ENCODE data around the gene ARRB2.
"Not testable (repeated sequence)": the region's sequence is repeated elsewhere in the genome, so short reads cannot be mapped to it uniquely, and the experiment has no call there.

The ARRB2 gene

DNA sequence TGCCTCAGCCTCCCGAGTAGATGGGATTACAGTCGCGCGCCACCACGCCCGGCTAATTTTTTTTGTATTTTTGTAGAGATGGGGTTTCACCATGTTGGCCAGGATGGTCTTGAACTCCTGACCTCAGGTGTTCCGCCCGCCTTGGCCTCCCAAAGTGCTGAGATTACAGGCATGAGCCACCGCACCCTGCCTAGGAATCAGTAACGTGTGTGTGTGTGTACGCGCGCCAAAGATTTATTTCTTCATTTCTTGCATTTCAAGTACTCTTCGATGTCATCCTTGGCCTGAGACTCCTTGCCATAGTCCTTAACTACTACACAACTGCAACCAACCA, 5.9 kb upstream of the ARRB2 start:
- not testable (repeated sequence) for DNase-seq

DNA sequence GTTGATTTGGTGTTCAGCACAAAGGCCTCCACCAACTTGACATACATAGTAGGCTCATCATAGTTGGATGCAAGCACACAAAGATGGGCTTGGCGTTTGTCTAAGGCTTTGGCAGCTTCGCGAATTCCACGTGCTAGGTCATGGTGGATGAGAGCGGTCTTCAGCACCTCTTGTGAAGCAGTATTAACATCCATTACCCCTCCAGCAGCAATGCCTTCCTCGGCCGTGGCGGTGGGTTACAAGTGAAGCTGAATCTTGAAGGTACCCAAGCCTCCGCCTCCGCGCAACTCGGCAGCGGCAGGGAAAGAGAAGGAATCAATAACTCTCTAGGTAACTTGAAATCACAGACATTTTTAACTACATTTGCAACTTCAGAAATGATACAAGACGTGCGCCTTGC, 5.4 kb upstream of the ARRB2 start:
- DNase-seq: no peak

DNA sequence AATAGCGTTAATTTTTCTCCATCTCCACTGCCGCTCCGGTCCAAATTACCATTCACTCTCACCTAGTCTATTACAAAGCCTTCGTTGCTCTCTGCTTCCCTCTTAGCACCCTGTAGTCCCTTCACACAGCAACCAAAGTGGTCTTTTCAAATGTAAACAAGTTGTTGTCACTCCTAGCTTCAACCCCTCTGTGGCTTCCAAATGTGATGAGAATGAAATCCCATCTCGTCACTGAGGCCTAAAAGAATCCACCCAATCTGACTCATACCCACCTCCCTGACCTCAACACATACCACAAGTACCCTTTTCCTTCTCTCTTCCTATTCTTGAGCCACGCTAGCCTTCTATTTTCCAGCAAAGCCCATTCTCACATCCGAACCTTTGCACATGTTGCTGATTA, 4.3 kb upstream of the ARRB2 start:
- DNase-seq: no peak

DNA sequence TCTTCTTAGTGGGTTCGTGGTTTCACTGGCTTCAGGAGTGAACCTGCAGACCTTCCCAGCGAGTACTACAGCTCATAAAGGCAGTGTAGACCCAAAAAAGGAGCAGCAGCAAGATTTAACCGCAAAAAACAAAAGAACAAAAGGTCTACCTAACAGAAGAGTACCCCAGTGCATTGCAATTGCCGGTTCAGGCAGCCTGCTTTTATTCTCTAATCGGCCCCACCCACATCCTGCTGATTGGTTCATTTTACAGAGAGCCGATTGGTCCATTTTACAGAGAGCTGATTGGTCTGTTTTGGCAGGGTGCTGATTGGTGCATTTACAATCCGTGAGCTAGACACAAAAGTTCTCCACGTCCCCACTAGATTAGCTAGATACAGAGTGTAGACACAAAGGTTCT, 2.0 kb upstream of the ARRB2 start:
- DNase-seq: peak; percentile 69

DNA sequence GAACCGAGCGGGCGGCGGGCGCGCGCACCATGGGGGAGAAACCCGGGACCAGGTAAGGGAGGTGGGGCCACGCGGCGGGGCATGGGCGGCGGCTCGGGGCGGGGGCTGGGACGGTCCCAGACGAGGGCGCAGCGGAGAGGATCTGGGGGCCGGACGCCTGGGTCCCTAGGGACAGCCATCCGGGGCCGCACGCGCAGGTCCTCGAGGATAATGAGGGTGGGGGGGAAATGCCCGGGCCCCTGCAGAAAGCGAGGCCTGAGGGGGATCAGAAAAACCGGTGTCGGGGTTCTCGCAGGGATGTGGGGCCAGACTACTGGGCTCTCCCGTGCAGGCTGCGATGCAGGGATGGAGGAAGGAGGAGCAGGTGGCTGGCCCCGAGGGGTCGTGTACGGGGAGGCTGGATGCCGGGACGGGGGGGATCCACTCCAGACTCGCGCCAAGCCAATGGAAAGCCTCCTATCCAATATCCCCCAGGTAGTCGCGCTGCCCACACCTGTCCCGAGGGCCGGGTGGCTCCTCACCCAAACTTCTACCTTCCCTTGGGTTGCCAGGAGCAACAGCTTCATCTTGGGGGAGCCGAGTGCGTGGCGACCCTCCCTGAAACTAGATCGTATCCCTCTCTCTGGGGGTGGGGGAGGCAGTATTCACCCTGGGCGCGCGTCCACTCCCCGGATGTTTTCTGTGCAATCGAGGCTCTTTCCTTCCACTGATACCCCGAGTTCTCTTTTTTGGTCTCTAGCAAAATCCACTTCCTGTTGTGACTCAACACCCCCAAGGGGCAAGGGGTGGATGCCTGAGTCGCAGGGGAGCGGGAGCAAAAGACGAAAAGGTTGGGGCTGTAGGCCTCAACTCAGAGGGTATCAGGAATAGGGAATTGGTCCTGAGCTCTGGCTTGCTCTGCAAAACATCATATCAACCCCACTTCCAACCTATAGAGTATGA, 532 bp downstream of the ARRB2 start:
- peak; percentile 68 for DNase-seq

DNA sequence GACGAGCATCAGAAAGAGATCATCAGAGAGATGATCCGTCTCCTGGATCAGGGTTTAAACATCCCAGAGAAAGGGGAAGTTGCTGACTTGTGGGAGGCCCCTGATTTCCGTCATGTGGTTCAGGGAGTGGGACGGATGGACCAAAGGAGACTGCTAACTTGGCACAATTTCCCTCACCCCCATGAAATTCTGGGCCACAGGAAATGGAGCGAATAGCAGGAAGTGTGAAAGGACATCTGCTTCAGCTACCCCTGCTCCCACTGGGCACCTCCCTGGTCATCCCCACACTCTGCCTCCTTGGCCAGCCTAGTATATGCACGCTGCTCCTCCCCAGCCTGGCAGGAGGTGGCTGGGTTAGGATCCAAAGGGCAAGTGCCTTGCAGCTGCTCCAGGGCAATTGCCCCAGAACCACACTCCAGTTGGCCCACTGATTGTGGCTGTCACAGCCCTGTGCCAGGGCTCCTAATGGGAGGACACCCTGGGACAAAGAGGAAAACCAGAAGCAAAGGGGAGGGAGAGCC, 1.3 kb downstream of the ARRB2 start:
- peak; percentile 65 for DNase-seq

DNA sequence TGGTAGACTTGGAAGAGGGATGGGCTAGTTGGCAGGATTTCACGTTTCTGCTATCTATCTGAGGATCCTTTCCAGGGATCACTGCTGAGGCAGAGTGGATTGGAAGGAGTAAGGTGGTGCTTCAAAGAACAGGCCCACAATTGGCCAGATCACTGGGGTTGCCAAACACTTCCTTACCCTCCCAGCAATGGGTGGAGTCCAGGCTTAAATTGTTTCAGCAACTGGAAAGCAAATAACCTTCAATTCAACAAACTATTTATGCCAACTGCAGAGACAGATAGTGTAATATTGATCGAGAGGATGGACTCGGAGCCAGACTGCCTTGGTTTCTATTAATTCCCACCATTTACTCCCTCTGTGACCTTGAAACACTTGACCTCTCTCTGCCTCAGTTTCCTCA, 2.1 kb downstream of the ARRB2 start:
- peak; percentile 42 for DNase-seq

DNA sequence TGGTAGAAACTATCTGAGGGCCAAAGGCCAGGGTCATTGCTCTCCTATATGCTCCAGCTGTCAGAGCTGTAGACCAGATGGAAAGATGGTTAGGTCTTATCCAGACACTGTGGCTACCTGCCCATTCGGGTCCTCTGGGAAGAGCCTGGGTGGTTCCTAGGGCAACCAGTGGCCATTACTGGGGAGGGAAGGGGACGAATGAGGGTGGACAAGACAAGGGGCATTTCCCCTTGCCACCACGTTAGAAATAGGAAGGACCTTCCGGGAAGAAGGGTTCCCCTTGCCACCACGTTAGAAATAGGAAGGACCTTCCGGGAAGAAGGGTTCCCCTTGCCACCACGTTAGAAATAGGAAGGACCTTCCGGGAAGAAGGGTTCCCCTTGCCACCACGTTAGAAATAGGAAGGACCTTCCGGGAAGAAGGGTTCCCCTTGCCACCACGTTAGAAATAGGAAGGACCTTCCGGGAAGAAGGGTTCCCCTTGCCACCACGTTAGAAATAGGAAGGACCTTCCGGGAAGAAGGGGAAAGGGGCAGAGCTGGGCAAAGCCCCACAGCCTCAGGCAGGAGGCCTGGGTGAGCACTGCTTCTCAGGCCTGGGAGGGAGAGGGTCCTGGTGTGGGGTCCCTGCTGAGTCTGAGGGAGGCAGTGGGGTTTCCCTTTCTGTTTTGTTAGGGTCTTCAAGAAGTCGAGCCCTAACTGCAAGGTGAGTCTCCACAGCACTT, 4.1 kb downstream of the ARRB2 start:
- not testable (repeated sequence) for DNase-seq

DNA sequence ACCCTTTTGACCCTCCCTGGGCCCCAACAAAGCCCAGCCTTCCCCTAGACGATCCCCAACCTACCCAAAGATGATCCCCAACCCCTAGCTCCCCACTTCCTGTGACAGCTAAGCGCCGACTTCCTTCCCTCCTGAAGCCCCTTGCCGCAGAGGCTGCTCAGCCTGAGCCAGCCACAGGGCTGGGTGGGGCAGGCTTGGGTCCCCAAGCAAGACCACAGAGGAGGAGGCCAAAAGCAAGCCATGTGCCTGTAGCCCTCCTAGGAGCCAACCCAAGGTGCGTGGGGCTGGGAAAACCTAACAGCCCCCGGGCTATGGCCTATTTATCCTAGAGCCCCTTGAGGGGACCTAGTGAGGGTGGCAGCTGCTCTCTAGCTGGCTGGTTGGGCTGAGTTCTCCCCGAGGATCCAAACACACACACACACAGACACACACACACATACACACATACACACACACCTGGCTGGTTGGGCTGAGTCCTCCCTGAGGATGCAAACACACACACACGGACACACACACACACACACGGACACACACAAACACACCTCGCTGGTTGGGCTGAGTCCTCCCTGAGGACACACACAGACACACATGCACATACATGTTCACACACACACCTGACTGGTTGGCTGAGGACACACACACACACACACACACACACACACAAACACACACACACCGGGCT, 4.8 kb downstream of the ARRB2 start:
- peak; percentile 59 for DNase-seq

DNA sequence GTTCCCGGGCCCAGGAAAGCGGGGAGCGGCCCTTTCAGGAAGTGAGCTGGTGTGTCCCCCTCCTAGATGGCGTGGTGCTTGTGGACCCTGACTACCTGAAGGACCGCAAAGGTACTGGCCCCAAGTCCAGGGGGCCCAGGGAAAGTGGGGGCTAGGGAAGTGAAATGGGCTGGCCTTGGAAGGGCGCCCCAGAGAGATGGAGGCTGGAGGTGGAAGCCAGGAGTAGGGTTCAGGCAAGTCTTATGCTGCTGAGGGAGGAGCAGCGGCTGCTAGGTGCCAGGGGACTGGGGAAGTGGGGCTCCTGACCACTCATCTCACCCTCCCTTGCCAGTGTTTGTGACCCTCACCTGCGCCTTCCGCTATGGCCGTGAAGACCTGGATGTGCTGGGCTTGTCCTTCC, 5.6 kb downstream of the ARRB2 start:
- no peak for DNase-seq

DNA sequence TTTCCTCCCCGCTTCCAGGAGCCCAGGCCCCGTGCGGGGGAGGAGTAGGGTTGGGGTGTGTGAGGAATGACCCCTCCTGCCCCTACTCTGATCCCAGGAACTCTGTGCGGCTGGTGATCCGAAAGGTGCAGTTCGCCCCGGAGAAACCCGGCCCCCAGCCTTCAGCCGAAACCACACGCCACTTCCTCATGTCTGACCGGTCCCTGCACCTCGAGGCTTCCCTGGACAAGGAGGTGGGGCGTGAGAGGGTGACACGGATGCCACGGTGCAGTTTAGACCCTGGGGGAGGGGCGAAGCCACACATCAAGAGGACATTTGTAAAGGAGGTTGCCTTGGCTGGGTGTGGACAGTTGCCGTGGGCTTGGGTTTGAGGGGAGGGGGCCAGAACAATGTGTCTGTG, 7.4 kb downstream of the ARRB2 start:
- DNase-seq: no peak

DNA sequence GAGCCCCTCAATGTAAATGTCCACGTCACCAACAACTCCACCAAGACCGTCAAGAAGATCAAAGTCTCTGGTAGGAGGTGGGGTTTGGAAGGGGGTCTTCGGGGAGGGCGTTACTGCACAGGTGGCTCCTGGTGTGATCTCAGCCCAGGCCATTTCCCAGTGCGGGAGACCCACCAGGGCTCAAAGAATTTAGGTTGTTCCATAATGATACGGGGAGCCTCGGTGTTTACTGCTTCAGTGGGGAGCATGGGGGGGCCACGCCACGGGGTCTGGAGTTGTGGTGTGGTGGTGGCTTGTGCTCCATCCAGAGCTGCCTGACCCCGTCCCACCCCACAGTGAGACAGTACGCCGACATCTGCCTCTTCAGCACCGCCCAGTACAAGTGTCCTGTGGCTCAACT, 7.8 kb downstream of the ARRB2 start:
- no peak for DNase-seq

DNA sequence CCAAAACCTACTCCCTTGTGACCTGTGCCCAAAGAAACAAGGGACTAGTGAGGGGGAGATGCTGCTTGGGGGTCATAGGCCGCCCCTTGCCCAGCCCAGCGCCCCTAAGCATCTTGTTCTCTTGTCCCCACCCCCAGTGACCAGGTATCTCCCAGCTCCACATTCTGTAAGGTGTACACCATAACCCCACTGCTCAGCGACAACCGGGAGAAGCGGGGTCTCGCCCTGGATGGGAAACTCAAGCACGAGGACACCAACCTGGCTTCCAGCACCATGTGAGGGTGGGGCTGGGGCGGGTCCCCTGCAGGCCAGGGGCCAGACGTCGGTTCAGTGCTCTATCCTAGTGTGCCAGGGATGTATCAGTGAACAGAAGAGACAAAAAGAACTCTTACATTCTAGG, 8.7 kb downstream of the ARRB2 start:
- DNase-seq: no peak

DNA sequence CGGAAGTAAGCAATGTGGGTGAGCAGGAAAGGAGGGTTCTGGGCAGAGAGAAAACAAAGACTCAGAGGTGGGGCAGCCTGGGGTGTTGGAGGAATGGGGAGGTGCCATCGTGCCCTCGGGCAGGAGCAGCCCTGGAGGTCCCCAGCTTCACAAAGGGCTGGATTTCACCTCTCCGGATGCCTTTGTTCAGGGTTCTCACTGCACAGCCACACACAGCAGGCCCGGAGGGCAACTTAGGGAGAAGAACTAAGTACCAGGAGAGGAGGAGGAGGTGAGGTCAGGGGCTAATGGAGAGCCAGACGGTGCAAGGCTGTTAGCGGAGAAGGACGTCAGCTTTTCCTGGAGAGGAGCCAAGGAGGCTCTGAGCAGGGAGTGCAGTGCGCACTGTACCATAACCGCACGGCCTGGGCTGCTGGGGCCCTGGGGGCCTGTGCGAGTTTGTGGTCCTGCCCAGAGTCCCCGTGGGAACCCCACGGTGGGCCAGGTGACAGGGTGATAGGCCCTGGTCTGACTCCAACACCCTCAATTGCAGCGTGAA, 9.3 kb downstream of the ARRB2 start:
- no peak for DNase-seq

DNA sequence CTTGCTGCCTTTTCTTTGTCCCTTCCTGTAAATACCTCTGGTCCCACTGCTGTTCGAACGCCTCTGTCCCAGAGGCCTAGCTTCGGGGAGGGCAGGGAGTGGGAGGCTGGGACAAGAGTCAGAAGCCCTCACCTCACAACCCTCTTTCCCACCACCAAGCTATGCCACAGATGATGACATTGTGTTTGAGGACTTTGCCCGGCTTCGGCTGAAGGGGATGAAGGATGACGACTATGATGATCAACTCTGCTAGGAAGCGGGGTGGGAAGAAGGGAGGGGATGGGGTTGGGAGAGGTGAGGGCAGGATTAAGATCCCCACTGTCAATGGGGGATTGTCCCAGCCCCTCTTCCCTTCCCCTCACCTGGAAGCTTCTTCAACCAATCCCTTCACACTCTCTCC, 10.4 kb downstream of the ARRB2 start:
- no peak for DNase-seq

DNA sequence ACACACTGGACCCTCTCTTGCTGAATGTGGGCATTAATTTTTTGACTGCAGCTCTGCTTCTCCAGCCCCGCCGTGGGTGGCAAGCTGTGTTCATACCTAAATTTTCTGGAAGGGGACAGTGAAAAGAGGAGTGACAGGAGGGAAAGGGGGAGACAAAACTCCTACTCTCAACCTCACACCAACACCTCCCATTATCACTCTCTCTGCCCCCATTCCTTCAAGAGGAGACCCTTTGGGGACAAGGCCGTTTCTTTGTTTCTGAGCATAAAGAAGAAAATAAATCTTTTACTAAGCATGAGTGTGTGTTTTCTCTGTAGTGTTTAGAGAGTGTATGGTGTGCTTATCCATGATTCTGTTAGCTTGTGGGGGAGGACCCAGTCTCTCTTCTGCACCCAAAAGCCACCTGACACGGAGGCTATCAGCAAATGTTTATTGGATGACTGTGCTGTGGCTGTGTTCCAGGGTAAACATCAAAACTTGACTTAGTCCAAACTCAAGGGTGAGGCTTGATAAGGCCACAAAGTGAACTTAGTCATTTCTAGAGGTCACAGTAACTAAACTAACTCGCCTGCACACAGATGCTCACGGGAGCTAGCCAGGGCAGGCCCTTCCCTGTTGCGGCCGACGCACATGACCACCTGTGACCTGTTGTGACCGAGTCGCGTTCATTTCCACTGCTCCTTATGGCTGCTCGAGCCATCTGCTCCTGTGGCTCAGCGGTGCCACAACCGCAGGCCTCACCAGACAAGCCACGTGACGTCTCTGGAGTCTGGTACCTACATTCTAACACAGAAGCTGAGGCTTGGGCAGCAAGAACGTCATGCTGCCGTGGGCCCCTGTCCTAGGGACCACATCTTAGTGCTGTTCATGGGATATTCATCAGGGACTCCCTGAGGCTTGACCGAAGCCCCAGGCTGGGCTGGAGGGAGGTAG, 11.0 kb downstream of the ARRB2 start:
- no peak for DNase-seq

DNA sequence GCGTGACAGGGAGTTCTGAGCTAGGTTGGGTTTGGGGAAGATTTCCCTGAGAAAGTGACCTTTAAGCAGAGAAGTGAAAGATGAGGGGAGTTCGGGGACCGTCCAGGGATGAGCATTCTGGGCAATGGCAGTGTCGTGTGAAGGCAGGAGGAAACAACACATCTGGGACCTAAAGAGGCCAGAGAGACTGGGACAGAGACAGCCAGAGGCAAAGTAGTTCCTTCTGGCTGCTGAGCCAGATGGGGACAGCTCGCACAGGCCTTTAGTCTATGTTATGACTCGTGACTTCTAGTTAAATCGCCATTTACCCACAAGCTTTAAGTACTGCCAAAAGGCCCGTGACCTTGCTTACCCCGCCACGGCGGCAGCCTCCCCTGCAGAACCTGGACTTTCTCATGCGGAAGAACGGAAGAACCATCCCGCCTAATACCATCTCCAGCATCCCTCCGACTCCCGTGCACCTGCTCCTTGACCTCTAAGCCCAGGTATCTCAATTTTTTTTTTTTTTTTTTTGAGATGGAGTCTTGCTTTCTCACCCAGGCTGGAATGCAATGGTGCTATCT, 12.3 kb downstream of the ARRB2 start:
- no peak for DNase-seq

DNA sequence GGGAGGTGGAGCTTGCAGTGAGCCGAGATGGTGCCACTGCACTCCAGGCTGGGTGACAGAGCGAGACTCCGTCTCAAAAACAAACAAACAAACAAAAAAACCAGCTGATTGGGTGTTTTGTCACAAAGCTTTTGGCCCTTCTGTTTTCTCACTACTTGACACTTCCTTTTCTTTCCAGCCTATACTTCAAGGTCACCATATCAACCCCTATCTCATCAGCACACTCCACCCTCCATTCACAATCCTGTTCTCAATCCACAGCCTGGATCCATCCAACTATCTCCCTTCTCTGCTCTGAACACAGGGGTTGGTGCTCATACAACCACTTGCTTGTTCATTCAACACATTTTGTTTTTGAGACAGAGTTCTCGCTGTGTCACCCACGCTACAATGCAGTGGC, 14.2 kb downstream of the ARRB2 start:
- DNase-seq: no peak

DNA sequence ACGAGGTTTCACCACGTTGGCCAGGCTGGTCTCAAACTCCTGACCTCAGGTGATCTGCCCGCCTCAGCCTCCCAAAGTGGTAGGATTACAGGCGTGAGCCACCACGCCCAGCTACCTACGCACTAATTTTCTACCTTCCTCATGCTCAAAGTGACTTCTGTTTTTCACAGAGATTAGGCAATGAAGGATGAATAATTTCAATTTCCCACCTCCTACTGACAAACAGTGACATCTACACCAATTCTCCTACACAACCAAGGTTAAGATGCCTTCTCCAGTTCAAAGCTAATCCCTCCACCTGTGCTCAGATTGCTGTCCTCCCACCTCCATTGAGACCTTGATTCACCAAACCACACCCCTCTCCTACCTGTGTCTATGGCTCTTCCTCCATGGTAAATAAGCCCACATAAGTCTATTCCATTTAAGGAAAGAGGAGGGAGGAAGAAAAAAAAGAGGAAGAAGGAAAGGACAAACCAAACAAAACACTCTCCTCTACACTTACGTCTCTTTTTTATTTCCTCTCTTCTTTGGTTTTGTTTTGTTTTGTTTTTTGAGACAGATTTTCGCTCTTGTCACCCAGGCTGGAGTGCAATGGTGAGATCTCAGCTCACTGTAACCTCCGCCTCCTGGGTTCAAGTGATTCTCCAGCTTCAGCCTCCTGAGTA, 15.3 kb downstream of the ARRB2 start:
- DNase-seq: no peak

DNA sequence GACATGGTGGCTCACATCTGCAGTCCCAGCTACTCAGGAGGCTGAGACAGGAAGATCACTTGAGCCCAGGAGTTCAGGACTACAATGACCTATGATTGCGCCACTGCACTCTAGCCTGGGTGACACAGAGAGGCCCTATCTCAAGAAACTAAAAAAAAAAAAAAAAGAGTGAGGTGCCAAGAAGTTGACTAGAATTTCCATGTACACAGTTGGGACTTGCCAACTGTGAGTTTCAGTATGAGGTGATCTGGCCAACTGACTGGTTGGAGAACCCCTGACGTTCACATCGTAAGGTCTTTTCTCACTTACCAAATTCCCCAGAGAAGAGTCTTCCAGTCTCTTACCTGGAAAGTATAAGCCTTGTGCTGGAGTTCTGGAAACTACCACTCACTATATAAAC, 17.7 kb downstream of the ARRB2 start:
- no peak for DNase-seq

DNA sequence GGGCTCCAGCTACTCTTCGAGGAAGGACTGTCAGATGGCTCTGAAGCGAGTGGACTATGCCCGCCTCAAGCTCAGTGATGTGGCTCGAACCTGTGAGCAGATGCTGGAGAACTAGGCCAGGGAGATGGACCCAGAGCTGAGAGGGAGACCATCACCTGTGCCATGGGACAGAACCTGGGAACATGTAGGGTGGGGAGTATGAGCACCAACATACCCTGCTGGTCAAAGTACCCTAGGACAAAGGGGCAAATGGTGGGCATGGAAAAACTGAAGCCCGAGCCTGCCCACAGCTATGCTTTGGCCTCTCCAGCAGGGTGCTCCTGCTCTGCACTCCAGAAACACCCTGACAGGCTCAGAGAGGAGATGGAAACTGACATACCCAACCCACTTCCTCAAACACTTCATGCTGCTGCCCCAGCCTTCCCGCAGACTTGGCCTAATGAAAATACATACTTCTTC, 22.7 kb downstream of the ARRB2 start:
- peak; percentile 79 for DNase-seq
